Kidney tubule cell (primary cell): ENCODE measurements around the gene INHBB.

Experiments
- DNase-seq: peaks from one replicate; pipeline ENCODE4 v3.0.0-alpha.2; 2018; ENCODE audit warnings: low spot score

Gene INHBB

GRCh38 chr2:120357768-120358167, 11.8 kb downstream of the INHBB start:
- DNase-seq, result no peak

- DNase-seq, result no peak
Measured at GRCh38 chr2:120358734-120359465, 13.0 kb downstream of the INHBB start.

- DNase-seq, result peak; percentile 23
Measured at GRCh38 chr2:120360307-120360855, 14.4 kb downstream of the INHBB start.

GRCh38 chr2:120362926-120363325, 17.0 kb downstream of the INHBB start:
- DNase-seq, result no peak

GRCh38 chr2:120365236-120365793, 19.4 kb downstream of the INHBB start:
- no peak for DNase-seq

- no peak for DNase-seq
Measured at GRCh38 chr2:120366698-120367097, 20.8 kb downstream of the INHBB start.

- DNase-seq, result no peak
Measured at GRCh38 chr2:120367221-120367620, 21.3 kb downstream of the INHBB start.

- DNase-seq, result peak; percentile 91
Measured at GRCh38 chr2:120367649-120368048, 21.7 kb downstream of the INHBB start.

GRCh38 chr2:120368086-120368485, 22.1 kb downstream of the INHBB start:
- DNase-seq, result no peak

- no peak for DNase-seq
Measured at GRCh38 chr2:120369250-120369649, 23.3 kb downstream of the INHBB start.

- DNase-seq, result no peak
Measured at GRCh38 chr2:120371969-120372625, 26.2 kb downstream of the INHBB start.

- no peak for DNase-seq
Measured at GRCh38 chr2:120372816-120373215, 26.9 kb downstream of the INHBB start.

GRCh38 chr2:120373424-120373823, 27.5 kb downstream of the INHBB start:
- no peak for DNase-seq

GRCh38 chr2:120374821-120375220, 28.9 kb downstream of the INHBB start:
- DNase-seq, result no peak

- DNase-seq, result no peak
Measured at GRCh38 chr2:120375251-120376020, 29.5 kb downstream of the INHBB start.

- DNase-seq, result no peak
Measured at GRCh38 chr2:120376101-120376500, 30.2 kb downstream of the INHBB start.

GRCh38 chr2:120376679-120377640, 31.0 kb downstream of the INHBB start:
- DNase-seq, result no peak

GRCh38 chr2:120378605-120379004, 32.7 kb downstream of the INHBB start:
- no peak for DNase-seq

GRCh38 chr2:120379916-120380893, 34.3 kb downstream of the INHBB start:
- DNase-seq, result no peak

- DNase-seq, result no peak
Measured at GRCh38 chr2:120381192-120381591, 35.3 kb downstream of the INHBB start.
